HG02798 (cell line): ENCODE data around the gene SORD.
"Not testable (repeated sequence)": the region's sequence is repeated elsewhere in the genome, so short reads cannot be mapped to it uniquely, and the experiment has no call there.

ENCODE experiments used
- ATAC-seq: cut with Tn5 transposase; IDR thresholded peaks from one replicate; pipeline ENCODE4 v1.9.1; 2021; ENCODE audit warnings: mild to moderate bottlenecking; ENCODE audit not compliant: unreplicated experiment, poor library complexity

Gene SORD

DNA sequence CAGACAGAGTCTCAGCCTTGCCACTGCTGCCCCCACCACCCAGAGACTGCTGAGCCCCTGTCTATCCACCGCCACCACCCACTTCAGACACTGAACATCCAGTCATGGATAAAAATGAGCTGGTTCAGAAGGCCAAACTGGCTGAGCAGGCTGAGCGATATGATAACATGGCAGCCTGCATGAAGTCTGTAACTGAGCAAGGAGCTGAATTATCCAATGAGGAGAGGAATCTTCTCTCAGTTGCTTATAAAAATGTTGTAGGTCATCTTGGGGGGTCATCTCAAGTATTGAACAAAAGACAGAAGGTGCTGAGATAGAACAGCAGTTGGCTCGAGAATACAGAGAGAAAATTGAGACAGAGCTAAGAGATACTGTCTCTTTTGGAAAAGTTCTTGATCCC, 29.7 kb downstream of the SORD start:
- not testable (repeated sequence) for ATAC-seq

DNA sequence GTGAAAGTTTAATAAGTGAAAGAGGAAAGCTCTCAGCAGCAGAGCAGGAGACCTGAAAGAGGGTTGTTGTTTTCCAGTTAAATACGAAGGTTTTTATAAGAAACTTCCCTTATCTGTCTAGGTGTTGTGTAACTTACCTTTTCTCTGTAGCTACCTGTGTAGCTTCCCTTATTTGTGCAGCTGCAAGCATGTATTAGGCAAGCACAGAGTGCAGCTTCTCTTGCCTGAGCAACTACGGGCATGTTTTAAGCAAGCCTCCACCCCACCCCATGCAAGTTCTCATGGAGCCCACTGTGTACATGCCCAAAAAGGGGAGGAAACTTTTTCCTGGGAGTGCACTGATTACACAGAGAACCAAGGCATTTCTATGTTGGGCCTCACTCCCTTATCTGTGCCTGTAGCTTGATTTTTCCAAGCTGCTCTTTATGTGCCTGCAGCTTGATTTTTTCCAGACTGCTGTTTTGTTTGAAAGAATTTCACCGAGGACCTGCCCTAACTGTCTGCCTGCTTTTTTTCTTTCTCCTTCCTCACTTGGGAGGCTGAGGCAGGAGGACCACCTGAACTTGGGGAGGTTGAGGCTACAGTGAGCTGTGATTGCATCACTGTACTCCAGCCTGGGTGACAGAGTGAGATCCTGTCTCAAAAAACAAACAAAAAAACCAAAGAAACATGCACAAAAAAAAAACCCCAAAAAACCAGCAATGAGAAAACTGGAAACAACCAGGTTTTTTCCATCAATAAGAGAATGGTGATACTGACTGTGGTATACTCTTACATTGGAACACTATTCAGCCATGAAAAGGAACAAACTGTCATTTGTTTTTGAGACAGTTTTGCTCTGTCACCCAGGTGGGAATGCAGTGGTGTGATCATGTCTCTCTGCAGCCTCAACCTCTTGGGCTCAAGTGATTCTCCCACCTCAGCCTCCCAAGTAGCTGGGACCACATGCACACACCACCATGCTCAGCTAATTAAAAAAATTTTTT, 36.0 kb downstream of the SORD start:
- not testable (repeated sequence) for ATAC-seq

DNA sequence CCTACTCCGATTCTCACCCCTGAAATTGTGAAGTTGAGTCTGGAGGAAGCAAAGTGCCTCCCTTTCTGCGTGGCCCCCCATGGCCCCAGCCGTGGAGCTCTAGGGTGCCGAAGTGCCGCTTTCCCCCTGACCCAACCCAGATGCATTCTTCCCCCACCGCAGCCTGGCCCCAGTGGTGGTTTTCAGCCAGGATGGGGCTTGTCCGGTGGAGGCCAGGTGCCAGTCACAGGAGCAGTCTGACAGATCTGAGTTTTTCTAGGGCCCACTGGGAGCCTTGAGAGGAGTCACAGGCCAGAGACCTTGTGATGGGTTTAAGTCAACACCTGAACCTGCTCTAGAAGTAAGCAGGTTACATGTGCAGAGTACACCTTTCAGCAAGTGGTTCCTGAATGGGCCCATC, 39.3 kb downstream of the SORD start:
- ATAC-seq, result not testable (repeated sequence)

DNA sequence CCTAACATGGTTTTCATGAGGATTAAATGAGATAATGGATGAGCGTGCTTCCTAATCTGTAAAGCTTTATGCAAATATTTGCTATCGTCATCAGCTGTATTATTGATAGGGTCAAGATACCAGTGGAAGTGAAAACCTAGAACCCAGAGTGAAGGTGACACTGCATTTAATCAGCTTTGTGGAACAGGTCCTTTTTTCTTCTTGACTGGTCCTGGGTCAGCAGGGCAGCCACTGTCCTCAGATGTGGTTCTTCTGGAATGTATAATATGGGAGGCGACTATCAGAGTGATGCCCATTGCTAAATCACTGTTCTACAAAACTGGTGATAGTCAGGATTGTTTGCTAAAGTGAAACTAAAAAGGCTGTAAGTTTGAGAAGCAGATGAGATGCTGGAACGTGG, 41.4 kb downstream of the SORD start:
- ATAC-seq, result no peak

DNA sequence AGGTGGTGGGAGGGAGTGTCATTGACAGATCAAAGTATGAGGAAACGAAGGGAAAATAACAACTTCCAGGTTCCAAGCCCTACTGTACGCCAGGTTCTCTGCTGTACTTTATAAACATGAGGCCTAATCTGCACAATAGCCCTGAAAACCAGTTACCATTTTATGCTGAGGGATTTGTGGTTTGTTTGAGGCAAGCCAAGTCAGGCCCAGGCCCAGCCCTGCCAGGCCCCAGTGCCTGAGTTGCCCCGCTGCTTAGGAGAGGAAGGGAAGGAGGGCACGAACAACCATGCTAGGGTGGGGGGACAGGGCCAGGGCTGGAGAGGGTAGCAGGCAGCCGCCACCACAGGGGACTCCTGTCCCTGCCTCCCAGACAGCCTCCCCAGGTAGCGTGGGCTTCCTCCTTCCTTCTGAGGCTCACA, 47.0 kb downstream of the SORD start:
- ATAC-seq, result not testable (repeated sequence)

DNA sequence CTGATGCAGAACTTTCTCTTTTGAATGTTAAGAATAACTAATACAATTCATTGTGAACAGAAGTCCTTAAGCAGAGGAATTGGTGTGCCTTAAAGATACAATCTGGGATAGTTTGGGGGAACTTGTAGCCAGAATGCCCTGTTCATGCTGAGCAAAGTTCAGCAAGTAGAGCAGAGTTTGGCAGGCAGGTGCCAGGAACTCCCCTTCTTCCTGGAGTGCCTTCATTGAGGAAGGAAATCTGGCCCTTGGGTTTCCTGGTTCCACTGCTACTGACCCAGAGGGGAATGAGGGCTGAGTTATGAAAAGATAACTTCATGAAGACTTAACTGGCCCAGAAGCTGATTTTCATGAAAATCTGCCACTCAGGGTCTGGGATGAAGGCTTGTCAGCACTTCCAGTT, 50.6 kb downstream of the SORD start:
- ATAC-seq, result not testable (repeated sequence)

DNA sequence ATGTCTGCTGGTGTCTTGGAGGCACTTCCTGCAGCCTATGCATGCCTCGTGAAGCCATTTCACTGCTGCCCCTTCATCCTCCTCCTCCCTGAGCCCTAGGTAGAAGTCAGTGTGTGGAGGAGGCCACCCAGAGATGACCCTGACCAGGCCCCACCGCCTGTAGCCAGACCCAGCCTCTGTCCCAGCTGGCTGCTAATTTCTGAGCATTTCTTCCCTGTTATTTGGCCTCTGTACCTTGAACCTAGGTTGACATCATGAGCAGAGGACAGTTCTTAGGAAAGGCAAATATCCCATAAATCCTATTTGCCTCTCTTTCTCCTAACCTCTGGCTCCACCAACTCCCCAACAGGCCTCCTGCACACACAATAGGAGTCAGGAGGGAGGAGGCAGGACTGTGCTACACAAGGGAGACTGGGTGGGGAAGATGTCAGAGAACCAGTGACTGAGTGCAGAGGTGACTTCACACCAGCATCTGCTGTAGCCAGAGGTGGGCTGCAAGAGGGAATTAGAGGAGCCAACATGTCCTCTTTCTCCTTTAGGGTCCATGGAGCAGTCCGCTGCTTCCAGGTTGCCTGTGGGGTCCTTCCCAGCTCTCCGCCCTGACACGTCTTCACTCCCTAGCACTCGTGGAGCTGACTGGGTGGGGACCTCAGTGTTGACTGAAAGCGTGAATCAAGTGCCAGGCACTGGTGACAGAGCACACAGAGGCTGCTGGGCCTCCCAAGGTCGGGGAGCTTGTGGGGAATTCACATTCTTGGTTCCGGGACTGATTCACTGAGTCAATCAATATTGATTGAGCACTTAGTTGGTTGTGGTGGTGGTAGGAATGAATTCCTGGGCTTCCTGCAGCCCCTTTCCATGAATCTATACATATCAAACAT, 52.7 kb downstream of the SORD start:
- not testable (repeated sequence) for ATAC-seq

DNA sequence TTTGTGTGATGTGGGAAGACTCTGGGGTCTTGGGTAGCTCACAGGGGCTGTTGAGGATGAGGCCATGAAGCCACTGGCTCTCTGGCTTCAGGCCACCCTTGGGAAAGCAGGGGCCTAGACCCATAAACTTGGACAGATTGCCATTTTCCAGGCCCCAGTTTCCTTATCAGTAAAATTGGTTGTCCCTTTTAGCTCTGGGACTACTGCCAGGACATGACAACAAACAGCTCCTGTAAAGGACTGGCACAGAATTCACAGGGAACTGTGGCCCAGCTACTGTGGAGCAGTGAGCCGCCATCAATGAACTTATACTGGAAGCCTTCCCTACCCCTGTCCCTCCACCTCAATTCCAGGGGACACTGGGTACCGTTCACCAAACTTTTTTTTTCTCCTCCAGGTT, 54.4 kb downstream of the SORD start:
- not testable (repeated sequence) for ATAC-seq

DNA sequence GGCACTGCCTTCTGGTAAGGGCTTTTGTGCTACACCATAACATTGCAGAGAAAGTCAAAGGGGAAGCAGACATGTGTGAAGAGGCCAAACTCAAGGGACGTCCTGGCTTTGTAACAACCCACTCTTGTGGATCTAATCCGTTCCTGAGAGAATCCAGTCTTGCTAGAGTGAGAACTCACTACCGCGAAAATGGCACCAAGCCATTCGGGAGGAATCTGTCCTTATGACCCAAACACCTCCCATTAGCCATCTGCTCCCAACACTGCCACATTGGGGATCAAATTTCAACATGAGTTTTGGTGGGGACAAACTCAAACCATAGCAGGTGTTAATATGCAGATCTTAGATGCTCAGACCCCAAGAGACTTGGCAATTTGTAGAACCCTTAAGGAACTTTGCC, 56.2 kb downstream of the SORD start:
- not testable (repeated sequence) for ATAC-seq

DNA sequence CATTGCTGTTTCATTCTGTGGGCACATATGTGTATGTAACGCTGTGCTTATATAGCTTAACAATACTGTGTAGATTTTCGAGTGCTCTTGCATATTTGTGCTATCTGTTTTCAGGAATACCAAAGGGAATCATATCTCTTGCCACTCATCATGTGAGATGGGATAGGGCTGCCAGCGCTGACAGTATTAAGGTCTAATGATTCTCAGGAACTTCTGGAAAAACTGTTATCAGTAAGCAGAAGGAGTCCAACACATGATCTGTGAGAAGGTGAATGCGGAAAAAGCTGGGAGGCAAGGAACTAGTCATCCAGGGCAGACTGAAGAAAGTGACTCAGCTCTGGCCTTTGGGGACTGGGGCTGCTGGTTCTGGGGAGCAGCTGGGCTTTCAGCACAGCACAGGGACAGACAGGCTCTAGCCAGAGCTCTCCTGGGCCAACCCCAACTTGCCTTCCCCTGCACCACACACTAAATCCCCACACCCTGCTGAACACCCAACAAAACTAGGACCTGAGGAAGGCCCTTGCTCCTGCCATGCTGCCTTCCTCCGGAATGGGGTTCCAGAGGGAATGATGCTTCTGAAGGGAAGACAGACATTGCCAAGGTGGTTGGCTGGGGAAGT, 56.7 kb downstream of the SORD start:
- not testable (repeated sequence) for ATAC-seq

DNA sequence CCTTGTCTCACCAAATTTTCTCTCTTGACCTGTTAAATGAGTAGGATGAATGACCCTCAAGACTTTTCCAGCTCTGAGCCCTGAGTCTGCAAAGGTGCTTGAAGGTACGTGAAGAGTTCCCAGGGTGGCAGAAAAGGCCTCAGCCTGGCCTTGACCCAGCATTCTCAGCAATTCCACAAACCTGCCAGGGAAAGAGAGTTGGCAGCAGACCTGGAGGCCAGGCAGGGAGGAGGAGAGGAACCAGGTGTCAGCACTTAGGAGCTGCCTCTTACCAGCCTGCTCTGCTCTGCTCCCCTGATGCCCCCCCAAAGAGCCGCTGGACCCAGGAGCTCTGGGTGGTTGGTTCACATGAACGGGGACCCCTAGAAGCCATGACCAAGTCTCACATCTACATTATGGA, 57.6 kb downstream of the SORD start:
- not testable (repeated sequence) for ATAC-seq

DNA sequence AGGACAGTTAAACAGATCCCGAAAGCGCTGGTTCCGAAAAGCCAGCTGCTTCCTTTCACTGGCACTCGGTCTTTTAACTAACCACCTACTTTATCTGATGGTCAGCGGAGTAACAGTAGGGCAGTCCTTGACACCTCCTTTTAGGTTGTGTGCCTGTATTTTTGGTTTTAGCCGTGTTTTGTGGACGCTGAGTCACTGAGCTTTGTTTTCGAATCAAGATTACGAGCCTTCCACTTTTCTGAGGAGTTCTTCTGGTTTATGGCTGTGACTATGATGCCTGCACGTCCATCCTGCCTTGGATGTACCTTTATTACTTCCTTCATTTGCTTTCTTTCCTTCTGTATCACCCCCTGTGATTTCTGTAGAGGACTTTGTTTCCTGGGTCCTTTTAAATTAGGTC, 59.4 kb downstream of the SORD start:
- ATAC-seq, result not testable (repeated sequence)

DNA sequence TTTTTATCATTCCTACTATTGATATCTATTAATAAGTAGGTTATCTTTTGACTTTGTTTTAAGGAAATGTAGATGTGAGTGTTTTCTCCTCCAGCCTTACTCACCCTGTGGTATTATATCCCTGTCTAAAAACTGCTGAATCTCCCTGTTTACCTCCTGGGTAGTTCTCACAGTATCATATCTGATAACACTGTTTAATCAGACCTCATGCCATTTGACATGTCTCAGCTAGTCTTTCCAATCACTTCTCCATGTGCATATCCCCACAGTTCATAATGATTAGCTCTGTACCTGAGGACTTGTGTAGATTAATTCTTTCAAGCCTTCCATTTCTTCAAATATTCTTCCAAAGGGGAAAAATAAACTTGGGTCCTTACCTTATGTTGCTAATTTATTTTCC, 60.2 kb downstream of the SORD start:
- no peak for ATAC-seq

DNA sequence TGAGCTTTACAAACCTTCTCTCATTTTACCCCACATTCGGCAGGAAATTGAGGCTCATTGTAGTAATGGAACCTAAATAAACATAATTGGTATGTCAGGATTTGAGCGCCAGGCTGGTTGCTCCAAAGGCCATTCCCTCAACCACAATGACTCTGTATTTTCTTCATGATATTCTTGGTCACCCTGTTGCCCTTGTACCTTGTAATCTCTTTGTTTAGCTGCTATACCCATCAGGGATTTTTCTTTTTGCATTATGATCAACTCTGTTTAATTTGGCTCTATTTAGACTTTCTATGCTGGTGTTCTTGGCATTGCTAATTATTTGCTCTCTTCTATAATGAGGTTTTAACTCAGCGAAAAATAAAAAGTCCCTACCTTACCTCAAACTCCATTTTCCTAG, 61.2 kb downstream of the SORD start:
- ATAC-seq, result no peak

DNA sequence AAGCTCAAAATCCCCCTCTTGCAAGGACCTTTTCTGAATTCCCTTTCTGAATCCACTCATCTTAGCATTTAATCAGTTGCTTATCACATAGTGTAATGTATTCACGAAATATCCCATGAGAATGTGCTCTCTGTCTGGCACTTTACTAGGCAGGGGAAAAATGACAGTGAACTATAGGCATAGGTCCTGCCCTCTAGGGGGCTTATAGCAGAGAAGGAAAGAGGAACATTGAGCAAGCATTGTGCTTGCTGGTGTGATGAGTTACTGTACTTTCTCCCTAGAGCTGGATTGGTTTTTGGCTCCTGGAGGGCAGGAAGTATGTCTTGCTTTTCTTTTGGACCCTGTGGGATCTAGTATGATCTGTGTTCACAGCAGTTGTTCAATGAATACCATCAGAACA, 64.5 kb downstream of the SORD start:
- ATAC-seq, result no peak

DNA sequence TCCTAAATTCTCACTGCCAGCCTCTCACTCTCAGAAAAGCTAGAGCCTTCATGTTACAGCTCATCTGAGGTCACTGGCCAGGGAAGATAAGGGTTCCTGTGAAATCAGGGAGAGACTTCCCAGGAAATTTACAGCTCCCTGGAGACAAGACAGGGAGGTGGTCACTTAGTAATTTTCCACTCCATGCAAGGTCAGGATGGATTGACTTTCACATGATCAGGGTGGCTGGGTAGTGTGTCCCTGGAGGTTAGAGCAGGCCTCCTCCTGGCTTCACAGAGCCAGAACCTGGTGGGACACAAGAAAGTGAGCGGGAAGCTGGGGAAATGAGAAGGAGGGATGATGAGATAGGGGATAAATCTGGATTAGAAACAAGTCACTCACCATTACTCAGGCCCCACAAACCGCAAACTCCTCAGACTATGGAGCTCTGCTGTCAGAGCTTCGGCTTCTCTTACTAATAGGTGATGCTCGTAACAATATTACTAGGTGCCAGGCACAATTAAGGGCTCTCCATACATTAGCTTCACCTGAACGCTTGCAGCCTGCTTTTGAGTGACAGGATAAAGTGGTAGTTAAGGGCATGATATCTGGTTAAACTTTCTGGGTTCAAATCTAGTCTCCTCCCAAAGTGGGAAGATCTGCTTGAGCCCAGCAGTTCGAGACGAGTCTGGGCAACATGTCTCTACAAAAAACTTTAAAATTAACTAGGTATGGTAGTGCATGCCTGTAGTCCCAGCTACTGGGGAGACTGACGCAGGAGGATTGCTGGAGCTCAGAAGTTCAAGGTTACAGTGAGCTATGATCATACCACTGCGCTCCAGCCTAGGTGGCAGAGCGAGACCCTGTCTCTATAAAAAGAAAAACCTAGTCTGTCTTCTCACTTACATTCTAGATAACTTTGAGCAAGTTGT, 66.1 kb downstream of the SORD start:
- no peak for ATAC-seq

DNA sequence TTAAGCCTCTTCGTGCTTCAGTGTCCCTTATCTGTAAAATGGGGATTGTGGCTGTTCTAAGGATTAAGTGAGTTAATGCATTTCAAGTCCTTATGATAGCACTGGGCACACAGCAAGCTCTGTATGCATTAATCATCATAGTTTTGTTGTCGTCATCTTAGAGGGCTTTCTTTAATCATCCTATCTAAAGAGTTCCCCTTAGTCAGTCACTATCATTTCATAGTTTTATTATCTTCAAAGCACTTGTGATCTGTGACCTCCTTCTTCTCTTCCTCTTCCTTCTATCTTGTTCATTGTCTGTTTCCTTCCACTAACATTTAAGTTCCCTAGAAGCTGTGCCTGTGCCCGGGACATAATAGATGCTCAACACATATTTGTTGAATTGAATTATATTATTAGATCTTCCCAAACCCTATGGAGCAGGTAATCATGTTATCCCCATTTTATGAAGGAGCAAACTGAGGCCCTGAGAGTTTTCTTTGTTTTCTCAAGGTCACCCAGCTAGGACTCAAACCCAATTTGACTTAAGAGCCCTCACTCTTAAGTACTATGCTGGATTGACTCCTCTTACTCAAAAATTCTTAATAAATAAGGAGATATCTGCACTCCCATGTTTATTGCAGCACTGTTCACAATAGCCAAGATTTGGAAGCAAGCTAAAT, 66.8 kb downstream of the SORD start:
- no peak for ATAC-seq

DNA sequence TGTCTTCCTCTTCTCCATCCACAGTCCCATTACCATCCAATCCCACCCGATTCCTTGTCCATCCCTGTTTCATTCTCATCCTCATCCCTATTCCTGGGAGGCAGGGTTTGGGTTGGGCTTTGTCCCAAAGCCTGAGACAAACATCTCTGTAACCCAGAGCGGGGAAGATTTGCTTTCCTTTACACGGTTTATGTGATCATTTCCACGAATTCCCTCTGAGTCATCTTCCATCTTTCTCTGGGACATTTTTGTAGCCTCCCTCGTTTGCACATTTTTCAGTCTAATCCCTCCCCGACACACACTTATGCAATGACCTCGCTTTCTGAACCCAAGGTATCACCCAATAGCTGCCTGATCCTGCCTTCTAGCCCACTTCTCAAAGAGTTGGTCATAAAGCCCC, 68.2 kb downstream of the SORD start:
- no peak for ATAC-seq

DNA sequence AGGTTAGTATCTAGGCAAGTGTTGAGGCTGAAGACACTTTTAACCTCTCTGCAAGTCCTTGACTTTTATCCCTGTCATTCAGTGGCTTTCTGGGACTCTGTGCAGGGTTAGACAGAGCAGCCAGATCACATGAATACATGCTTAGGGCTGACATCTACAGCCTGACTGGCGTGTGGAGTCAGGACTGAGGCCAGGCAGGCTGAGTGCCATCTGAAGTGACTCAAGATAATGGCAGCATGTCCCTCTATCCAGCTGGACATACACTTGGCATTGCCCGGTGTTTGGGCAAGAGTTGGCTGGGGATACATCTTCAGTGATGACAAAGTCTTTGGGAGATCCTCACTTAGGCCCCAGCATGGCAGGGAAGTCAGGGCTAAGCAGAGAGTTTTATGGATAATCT, 68.6 kb downstream of the SORD start:
- no peak for ATAC-seq
